ENCODE measurements around the gene RNF126.

The RNF126 gene

GRCh38 chr19:680287-681028 is 17.4 kb upstream of the RNF126 start:
- H3K27me3 Mint-ChIP-seq (ENCODE audit: low read depth), result no peaks in the 10 kb centered on the region
- peak overlapping the region; percentile 90 to 98 (median 97) for H3K27ac Mint-ChIP-seq
- H3K9me3 Mint-ChIP-seq, result no peaks in the 10 kb centered on the region
- peak; percentile 31 to 47 (median 33) for TF ChIP-seq CTCF (IDR thresholded peaks at IDR 0.05; ENCODE audit: unreplicated experiment in 3 of 3)
- H3K36me3 Mint-ChIP-seq (ENCODE audit: low read depth), result no peaks in the 10 kb centered on the region
- peak overlapping the region; percentile 90 to 96 (median 93) for H3K4me3 Mint-ChIP-seq
- H3K4me1 Mint-ChIP-seq, result peaks cover 2% of the 10 kb centered on the region

GRCh38 chr19:679418-680286 is 16.6 kb upstream of the RNF126 start:
- H3K27ac Mint-ChIP-seq, result peak overlapping the region in 2 of 3 experiments; percentile 27 to 41
- H3K4me3 Mint-ChIP-seq, result peak overlapping the region; percentile 82 to 93 (median 86)
- no peaks in the 10 kb centered on the region for H3K27me3 Mint-ChIP-seq (ENCODE audit: low read depth)
- no peak for TF ChIP-seq CTCF (IDR thresholded peaks at IDR 0.05; ENCODE audit: unreplicated experiment in 3 of 3)
- no peaks in the 10 kb centered on the region for H3K36me3 Mint-ChIP-seq (ENCODE audit: low read depth)
- H3K4me1 Mint-ChIP-seq, result peaks cover 8% of the 10 kb centered on the region
- H3K9me3 Mint-ChIP-seq, result no peaks in the 10 kb centered on the region

GRCh38 chr19:678791-679388 is 15.9 kb upstream of the RNF126 start:
- TF ChIP-seq CTCF (IDR thresholded peaks at IDR 0.05; ENCODE audit: unreplicated experiment in 3 of 3), result no peak
- peak overlapping the region; percentile 27 to 74 (median 54) for H3K27ac Mint-ChIP-seq
- H3K27me3 Mint-ChIP-seq (ENCODE audit: low read depth), result no peaks in the 10 kb centered on the region
- H3K4me3 Mint-ChIP-seq, result peak overlapping the region; percentile 79 to 86 (median 82)
- H3K4me1 Mint-ChIP-seq, result peaks cover 8% of the 10 kb centered on the region
- no peaks in the 10 kb centered on the region for H3K9me3 Mint-ChIP-seq
- no peaks in the 10 kb centered on the region for H3K36me3 Mint-ChIP-seq (ENCODE audit: low read depth)

GRCh38 chr19:677601-678436 is 14.8 kb upstream of the RNF126 start:
- no peaks in the 10 kb centered on the region for H3K9me3 Mint-ChIP-seq
- no peaks in the 10 kb centered on the region for H3K36me3 Mint-ChIP-seq (ENCODE audit: low read depth)
- H3K27ac Mint-ChIP-seq, result peak overlapping the region in 2 of 3 experiments; percentile 54 to 72
- no peaks in the 10 kb centered on the region for H3K27me3 Mint-ChIP-seq (ENCODE audit: low read depth)
- peak overlapping the region; percentile 71 to 79 (median 74) for H3K4me3 Mint-ChIP-seq
- no peak for TF ChIP-seq CTCF (IDR thresholded peaks at IDR 0.05; ENCODE audit: unreplicated experiment in 3 of 3)
- peaks cover 8% of the 10 kb centered on the region for H3K4me1 Mint-ChIP-seq

- no peaks in the 10 kb centered on the region for H3K36me3 Mint-ChIP-seq (ENCODE audit: low read depth)
- no peaks in the 10 kb centered on the region for H3K9me3 Mint-ChIP-seq
- H3K27me3 Mint-ChIP-seq (ENCODE audit: low read depth), result no peaks in the 10 kb centered on the region
- TF ChIP-seq CTCF (IDR thresholded peaks at IDR 0.05; ENCODE audit: unreplicated experiment in 3 of 3), result no peak
- H3K4me3 Mint-ChIP-seq, result peak overlapping the region; percentile 71 to 79 (median 74)
- peak overlapping the region in 1 of 3 experiments; percentile 54 for H3K27ac Mint-ChIP-seq
- H3K4me1 Mint-ChIP-seq, result peaks cover 8% of the 10 kb centered on the region
Measured at GRCh38 chr19:677201-677600, 14.2 kb upstream of the RNF126 start.

Measured in nephron (organoid).